Measurements from ENCODE around the gene TMEM170B.

DNA sequence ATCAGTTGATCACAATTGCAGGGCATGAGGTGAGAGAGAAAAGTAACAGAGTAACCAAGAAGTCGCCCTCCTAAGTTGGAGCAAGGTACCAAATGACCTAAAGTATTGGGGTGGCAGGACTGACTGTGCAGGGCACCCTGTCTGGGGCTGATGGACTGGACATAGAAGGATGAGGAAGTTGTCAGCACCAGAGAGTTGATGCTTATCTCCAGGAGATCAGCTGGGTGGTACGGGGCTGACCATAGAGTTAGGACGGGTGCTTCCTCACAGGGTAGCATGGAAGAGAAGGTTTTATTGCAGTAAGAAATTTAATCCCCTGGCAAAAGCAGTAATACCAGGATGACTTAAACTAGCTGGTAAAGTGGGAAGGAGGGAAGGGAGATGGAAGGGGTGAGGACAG is 66.7 kb downstream of the TMEM170B start:
- TF ChIP-seq CTCF (conservative IDR thresholded peaks at IDR 0.05) (no peak), EZH2 (IDR thresholded peaks at IDR 0.05; ENCODE audit: low read depth) (no peak)

Data from PC-9 (cell line).